ENCODE data around the gene PANX2. TPM values are rescaled to one million over a fixed set of nuclear protein-coding genes. Genes with fewer than 3 reads are reported as not detected.

Gene PANX2
- total and polyA plus RNA-seq, 2 of the 13 experiments (the other 11 are each of a cell fraction or from before 2014, with no cell fraction given), result 0.15 to 1.1 TPM

DNA sequence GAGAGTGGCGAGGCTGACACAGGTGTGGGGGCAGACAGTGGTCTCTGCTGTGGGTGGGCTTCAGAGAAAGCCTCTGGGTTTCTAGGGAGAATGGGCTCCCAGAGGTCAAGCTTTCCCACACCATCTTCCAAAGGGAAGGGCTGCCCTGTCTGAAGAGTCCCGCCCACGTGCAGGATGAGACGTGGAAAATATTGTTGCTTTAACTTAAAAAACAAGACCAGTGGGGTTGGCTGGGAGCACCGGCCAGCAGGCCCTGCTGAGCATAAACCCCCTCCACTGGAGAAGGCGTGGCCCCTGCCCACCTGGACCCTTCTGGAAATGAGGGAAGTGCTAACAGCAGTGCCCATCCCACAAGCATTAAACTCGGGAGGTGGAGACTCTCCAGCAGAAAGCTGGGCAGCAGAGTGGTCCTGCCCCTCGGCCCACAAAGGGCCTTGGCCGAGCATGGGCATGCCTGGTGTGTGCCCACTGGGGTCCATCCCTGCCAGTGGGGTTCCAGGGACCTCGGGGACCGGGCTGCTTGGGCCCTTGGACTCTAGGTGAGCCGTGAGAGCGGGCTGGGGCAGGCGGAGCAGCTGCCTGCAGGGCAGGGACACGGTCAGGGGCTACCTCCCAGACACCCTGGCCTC is 45.6 kb downstream of the PANX2 start:
- Histone ChIP-seq H3K4me1 (ENCODE audit: insufficient read depth, low read length) (no peaks in the 10 kb centered on the region), H3K27me3 (ENCODE audit: control insufficient read depth in 1 of 2, insufficient read depth in 2 of 2, low read length in 2 of 2) (no peaks in the 10 kb centered on the region), H3K4me3 (replicated peaks in 1 of 3; ENCODE audit: insufficient read depth in 1 of 3, low read depth in 2 of 3, low read length in 3 of 3) (no peak overlapping the region), H3K4me2 (ENCODE audit: low read depth, low read length) (no peak overlapping the region), H2AFZ (ENCODE audit: low read length) (no peak overlapping the region), H3K9me3 (ENCODE audit: low read length) (no peaks in the 10 kb centered on the region), H3K79me2 (ENCODE audit: insufficient read depth, low read length) (peaks cover 23% of the 10 kb centered on the region), H3K9ac (ENCODE audit: insufficient read depth, low read depth, low read length) (no peak overlapping the region), H4K20me1 (ENCODE audit: insufficient read depth, low read length) (peaks cover 5% of the 10 kb centered on the region; the same call in 1 of the 2 replicates), H3K36me3 (replicated peaks in 1 of 2; ENCODE audit: control insufficient read depth in 1 of 2, insufficient read depth in 2 of 2, low read length in 2 of 2) (peaks cover 18 to 67% of the 10 kb centered on the region in 2 experiments; a peak in 4 of 5 replicates), H3K27ac (ENCODE audit: extremely low read length, insufficient read depth, low read length) (no peak overlapping the region)
- ChIA-PET POLR2A (no interaction called here), CTCF (ENCODE audit: low intra/inter-chr PET ratio, low total read pairs) (no interaction called here)
- intact Hi-C loops (cut with micrococcal nuclease; ENCODE audit: unreplicated experiment), result no loop called here
- ATAC-seq (no peak), FAIRE-seq (no peak), DNase-seq (ENCODE audit: low spot score) (no peak)
- in situ Hi-C loops (cut with HindIII; ENCODE audit: extremely low pct_ligation_motif_present, low pct_unique_long_range_greater_than_20kb), result no loop called here
- TF ChIP-seq ATAD3A (CRISPR knock-in tag; IDR thresholded peaks at IDR 0.05) (no peak), SALL1 (CRISPR knock-in tag; IDR thresholded peaks at IDR 0.05) (no peak), ZNF816 (CRISPR knock-in tag; IDR thresholded peaks at IDR 0.05; ENCODE audit: borderline replicate concordance) (no peak), HNRNPK (IDR thresholded peaks at IDR 0.05; ENCODE audit: low read depth, low read length, poor library complexity, severe bottlenecking) (no peak), ZNF44 (CRISPR knock-in tag; IDR thresholded peaks at IDR 0.05) (no peak), ZFP37 (CRISPR knock-in tag; IDR thresholded peaks at IDR 0.05; ENCODE audit: borderline replicate concordance) (no peak), ZNF136 (CRISPR knock-in tag; IDR thresholded peaks at IDR 0.05; ENCODE audit: low read depth) (no peak), ZNF235 (CRISPR knock-in tag; IDR thresholded peaks at IDR 0.05; ENCODE audit: borderline replicate concordance) (no peak), KMT2A (CRISPR knock-in tag; IDR thresholded peaks at IDR 0.05) (no peak)
- TF ChIP-seq, protein P1, sequence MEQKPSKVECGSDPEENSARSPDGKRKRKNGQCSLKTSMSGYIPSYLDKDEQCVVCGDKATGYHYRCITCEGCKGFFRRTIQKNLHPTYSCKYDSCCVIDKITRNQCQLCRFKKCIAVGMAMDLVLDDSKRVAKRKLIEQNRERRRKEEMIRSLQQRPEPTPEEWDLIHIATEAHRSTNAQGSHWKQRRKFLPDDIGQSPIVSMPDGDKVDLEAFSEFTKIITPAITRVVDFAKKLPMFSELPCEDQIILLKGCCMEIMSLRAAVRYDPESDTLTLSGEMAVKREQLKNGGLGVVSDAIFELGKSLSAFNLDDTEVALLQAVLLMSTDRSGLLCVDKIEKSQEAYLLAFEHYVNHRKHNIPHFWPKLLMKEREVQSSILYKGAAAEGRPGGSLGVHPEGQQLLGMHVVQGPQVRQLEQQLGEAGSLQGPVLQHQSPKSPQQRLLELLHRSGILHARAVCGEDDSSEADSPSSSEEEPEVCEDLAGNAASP (CRISPR knock-in tag; IDR thresholded peaks at IDR 0.05; ENCODE audit: borderline replicate concordance), result no peak
- TF ChIP-seq, protein P2, sequence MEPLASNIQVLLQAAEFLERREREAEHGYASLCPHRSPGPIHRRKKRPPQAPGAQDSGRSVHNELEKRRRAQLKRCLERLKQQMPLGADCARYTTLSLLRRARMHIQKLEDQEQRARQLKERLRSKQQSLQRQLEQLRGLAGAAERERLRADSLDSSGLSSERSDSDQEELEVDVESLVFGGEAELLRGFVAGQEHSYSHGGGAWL (CRISPR knock-in tag; IDR thresholded peaks at IDR 0.05), result no peak
- TF ChIP-seq, protein P3, sequence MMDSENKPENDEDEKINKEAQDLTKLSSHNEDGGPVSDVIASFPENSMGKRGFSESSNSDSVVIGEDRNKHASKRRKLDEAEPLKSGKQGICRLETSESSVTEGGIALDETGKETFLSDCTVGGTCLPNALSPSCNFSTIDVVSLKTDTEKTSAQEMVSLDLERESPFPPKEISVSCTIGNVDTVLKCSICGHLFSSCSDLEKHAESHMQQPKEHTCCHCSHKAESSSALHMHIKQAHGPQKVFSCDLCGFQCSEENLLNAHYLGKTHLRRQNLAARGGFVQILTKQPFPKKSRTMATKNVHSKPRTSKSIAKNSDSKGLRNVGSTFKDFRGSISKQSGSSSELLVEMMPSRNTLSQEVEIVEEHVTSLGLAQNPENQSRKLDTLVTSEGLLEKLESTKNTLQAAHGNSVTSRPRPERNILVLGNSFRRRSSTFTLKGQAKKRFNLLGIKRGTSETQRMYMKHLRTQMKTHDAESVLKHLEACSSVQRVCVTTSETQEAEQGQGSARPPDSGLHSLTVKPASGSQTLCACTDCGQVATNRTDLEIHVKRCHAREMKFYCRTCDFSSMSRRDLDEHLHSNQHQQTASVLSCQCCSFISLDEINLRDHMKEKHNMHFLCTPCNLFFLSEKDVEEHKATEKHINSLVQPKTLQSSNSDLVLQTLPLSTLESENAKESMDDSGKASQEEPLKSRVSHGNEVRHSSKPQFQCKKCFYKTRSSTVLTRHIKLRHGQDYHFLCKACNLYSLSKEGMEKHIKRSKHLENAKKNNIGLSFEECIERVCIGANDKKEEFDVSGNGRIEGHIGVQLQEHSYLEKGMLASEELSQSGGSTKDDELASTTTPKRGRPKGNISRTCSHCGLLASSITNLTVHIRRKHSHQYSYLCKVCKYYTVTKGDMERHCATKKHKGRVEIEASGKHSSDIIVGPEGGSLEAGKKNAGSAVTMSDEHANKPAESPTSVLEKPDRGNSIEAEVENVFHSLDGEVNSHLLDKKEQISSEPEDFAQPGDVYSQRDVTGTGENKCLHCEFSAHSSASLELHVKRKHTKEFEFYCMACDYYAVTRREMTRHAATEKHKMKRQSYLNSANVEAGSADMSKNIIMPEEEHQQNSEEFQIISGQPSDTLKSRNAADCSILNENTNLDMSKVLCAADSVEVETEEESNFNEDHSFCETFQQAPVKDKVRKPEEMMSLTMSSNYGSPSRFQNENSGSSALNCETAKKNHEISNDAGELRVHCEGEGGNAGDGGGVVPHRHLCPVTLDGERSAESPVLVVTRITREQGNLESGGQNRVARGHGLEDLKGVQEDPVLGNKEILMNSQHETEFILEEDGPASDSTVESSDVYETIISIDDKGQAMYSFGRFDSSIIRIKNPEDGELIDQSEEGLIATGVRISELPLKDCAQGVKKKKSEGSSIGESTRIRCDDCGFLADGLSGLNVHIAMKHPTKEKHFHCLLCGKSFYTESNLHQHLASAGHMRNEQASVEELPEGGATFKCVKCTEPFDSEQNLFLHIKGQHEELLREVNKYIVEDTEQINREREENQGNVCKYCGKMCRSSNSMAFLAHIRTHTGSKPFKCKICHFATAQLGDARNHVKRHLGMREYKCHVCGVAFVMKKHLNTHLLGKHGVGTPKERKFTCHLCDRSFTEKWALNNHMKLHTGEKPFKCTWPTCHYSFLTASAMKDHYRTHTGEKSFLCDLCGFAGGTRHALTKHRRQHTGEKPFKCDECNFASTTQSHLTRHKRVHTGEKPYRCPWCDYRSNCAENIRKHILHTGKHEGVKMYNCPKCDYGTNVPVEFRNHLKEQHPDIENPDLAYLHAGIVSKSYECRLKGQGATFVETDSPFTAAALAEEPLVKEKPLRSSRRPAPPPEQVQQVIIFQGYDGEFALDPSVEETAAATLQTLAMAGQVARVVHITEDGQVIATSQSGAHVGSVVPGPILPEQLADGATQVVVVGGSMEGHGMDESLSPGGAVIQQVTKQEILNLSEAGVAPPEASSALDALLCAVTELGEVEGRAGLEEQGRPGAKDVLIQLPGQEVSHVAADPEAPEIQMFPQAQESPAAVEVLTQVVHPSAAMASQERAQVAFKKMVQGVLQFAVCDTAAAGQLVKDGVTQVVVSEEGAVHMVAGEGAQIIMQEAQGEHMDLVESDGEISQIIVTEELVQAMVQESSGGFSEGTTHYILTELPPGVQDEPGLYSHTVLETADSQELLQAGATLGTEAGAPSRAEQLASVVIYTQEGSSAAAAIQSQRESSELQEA (CRISPR knock-in tag; IDR thresholded peaks at IDR 0.05; ENCODE audit: not compliant biosample characterization), result no peak
- BruUV-seq (replicated peaks), result no TSS peak
- 100% methylated on average over 4 of the region's 15 CpGs for WGBS (ENCODE audit: low lambda C conversion rate)

All from HepG2 (cell line).